ENCODE measurements around the gene ARMC9.

DNA sequence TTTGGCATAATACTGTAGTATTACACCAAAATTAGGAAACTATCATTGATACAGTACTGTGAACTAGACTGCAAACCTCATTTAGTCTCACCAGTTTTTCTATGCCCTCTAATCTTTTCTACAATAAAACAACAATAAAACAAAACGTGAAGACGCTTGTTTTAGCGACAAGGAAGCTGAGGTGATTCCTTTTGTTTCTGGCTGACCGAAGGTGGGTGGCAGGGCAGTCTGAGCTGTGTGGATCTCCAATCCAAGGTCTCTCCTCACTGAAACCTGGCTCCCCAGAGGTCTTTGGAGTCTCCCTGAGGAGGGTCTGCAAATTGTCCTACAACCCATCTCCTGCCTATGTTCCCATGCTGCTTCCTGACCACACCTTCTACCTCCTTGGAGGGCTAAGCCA lies 59.3 kb downstream of the ARMC9 start:
- TF ChIP-seq, protein P1, sequence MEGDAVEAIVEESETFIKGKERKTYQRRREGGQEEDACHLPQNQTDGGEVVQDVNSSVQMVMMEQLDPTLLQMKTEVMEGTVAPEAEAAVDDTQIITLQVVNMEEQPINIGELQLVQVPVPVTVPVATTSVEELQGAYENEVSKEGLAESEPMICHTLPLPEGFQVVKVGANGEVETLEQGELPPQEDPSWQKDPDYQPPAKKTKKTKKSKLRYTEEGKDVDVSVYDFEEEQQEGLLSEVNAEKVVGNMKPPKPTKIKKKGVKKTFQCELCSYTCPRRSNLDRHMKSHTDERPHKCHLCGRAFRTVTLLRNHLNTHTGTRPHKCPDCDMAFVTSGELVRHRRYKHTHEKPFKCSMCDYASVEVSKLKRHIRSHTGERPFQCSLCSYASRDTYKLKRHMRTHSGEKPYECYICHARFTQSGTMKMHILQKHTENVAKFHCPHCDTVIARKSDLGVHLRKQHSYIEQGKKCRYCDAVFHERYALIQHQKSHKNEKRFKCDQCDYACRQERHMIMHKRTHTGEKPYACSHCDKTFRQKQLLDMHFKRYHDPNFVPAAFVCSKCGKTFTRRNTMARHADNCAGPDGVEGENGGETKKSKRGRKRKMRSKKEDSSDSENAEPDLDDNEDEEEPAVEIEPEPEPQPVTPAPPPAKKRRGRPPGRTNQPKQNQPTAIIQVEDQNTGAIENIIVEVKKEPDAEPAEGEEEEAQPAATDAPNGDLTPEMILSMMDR (IDR thresholded peaks at IDR 0.05), result no peak
- TF ChIP-seq EP300 (IDR thresholded peaks at IDR 0.05) (no peak), POLR2A (IDR thresholded peaks at IDR 0.05) (no peak), POLR2AphosphoS5 (IDR thresholded peaks at IDR 0.05) (no peak)

Measured in suprapubic skin (tissue), 4 donors.